ENCODE data around the gene RGS12. TPM values are rescaled to one million over a fixed set of nuclear protein-coding genes. Genes with fewer than 3 reads are reported as not detected.

Gene RGS12
- total and polyA plus RNA-seq, 2 experiments from 2014 or later = 9.3 to 13.2 TPM

DNA sequence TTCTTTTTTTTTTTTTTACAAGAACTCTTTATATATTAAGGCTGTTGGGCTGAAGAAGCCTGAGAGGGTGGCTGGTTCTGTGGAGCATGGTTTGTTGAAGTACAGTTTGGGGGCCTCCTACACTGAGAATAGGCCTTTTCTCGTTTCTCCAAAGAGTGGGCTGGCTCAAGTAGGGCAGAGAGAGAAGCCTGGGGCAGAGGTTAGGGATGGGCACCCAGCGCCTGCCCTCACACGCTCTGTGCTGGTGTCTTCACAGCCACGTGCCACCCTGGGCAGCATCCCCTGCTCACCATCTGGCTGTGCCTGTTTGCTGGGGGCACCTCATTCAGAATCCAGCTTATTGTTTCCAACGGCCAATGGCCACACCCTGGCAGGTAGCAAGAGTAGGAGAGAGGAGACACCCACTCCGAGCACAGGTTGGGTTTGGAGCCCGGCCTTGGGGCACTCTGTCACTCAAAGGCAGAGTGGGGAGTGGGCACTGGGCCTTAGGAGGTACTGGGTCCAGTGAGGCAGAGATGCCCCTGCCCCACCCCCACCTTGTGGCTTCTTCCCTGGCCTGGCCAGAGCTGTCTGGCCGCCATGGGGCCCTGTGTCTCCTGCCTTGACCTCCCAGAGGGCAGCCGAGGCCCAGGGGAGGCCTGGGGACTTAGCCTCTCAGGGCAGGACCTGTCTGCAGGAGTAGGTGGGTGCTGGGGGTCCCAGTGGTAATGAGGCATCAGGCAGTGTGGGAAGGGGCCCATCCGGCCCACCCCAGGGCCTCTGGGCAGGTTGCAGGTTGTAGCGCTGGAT lies 40.9 kb upstream of the RGS12 start:
- Histone ChIP-seq H3K27me3 (replicated peaks; ENCODE audit: insufficient read depth) (no peaks in the 10 kb centered on the region), H3F3A (ENCODE audit: insufficient read depth) (no peaks in the 10 kb centered on the region), H3K27ac (no peak overlapping the region), H3K79me2 (ENCODE audit: insufficient read depth) (no peaks in the 10 kb centered on the region), H3K4me1 (ENCODE audit: insufficient read depth) (no peaks in the 10 kb centered on the region), H3K9me3 (ENCODE audit: low read depth) (no peaks in the 10 kb centered on the region), H3K4me2 (ENCODE audit: unreplicated experiment) (no peak overlapping the region), H3K4me3 (no peak overlapping the region), H3K9ac (no peak overlapping the region), H4K20me1 (ENCODE audit: insufficient read depth) (no peaks in the 10 kb centered on the region), H2AFZ (no peak overlapping the region), H3K36me3 (ENCODE audit: low read depth) (no peaks in the 10 kb centered on the region), H3K9me2 (ENCODE audit: insufficient read depth) (no peaks in the 10 kb centered on the region)
- TF ChIP-seq EZH2phosphoT487 (IDR thresholded peaks at IDR 0.05; ENCODE audit: insufficient read depth, low read depth) (no peak), EZH2 (IDR thresholded peaks at IDR 0.05; ENCODE audit: insufficient read depth, poor library complexity, severe bottlenecking) (no peak)
- in situ Hi-C loops (cut with MboI) = no loop called here
- WGBS, 2 experiments (ENCODE audit: low coverage in 1 of 2, low lambda C conversion rate in 2 of 2, missing lambda C conversion rate in 2 of 2) = 81 to 90% methylated on average over 11 of the region's 11 CpGs
- DNase-seq = no peak

GRCh38 chr4:3252480-3252828 lies 40.4 kb upstream of the RGS12 start:
- H3F3A ChIP-seq (ENCODE audit: insufficient read depth) = no peaks in the 10 kb centered on the region
- H3K79me2 ChIP-seq (ENCODE audit: insufficient read depth) = no peaks in the 10 kb centered on the region
- no peak overlapping the region for H2AFZ ChIP-seq
- H3K4me2 ChIP-seq (ENCODE audit: unreplicated experiment) = no peak overlapping the region
- H3K36me3 ChIP-seq (ENCODE audit: low read depth) = no peaks in the 10 kb centered on the region
- H4K20me1 ChIP-seq (ENCODE audit: insufficient read depth) = no peaks in the 10 kb centered on the region
- no peak for DNase-seq
- TF ChIP-seq EZH2 (IDR thresholded peaks at IDR 0.05; ENCODE audit: insufficient read depth, poor library complexity, severe bottlenecking) (no peak), EZH2phosphoT487 (IDR thresholded peaks at IDR 0.05; ENCODE audit: insufficient read depth, low read depth) (no peak)
- 85 to 86% methylated on average over 3 of the region's 3 CpGs for WGBS, 2 experiments (ENCODE audit: low coverage in 1 of 2, low lambda C conversion rate in 2 of 2, missing lambda C conversion rate in 2 of 2)
- no peaks in the 10 kb centered on the region for H3K27me3 ChIP-seq (replicated peaks; ENCODE audit: insufficient read depth)
- in situ Hi-C loops (cut with MboI) = no loop called here
- no peak overlapping the region for H3K27ac ChIP-seq
- H3K9me3 ChIP-seq (ENCODE audit: low read depth) = no peaks in the 10 kb centered on the region
- H3K4me3 ChIP-seq = no peak overlapping the region
- H3K9ac ChIP-seq = no peak overlapping the region
- H3K9me2 ChIP-seq (ENCODE audit: insufficient read depth) = no peaks in the 10 kb centered on the region
- H3K4me1 ChIP-seq (ENCODE audit: insufficient read depth) = no peaks in the 10 kb centered on the region

GRCh38 chr4:3252831-3253641 lies 39.8 kb upstream of the RGS12 start:
- no peaks in the 10 kb centered on the region for H3K27me3 ChIP-seq (replicated peaks; ENCODE audit: insufficient read depth)
- no peaks in the 10 kb centered on the region for H3K4me1 ChIP-seq (ENCODE audit: insufficient read depth)
- 90 to 93% methylated on average over 38 of the region's 38 CpGs for WGBS, 2 experiments (ENCODE audit: low coverage in 1 of 2, low lambda C conversion rate in 2 of 2, missing lambda C conversion rate in 2 of 2)

GRCh38 chr4:3253808-3254207 lies 39.0 kb upstream of the RGS12 start:
- H4K20me1 ChIP-seq (ENCODE audit: insufficient read depth) = no peaks in the 10 kb centered on the region
- no peaks in the 10 kb centered on the region for H3K79me2 ChIP-seq (ENCODE audit: insufficient read depth)
- H3K36me3 ChIP-seq (ENCODE audit: low read depth) = no peaks in the 10 kb centered on the region
- H3K9me2 ChIP-seq (ENCODE audit: insufficient read depth) = no peaks in the 10 kb centered on the region
- 92% methylated on average over 13 of the region's 13 CpGs for WGBS, 2 experiments (ENCODE audit: low coverage in 1 of 2, low lambda C conversion rate in 2 of 2, missing lambda C conversion rate in 2 of 2)
- no peak overlapping the region for H3K4me3 ChIP-seq
- DNase-seq = no peak
- H2AFZ ChIP-seq = no peak overlapping the region
- no peak overlapping the region for H3K27ac ChIP-seq
- H3K27me3 ChIP-seq (replicated peaks; ENCODE audit: insufficient read depth) = no peaks in the 10 kb centered on the region
- no peaks in the 10 kb centered on the region for H3F3A ChIP-seq (ENCODE audit: insufficient read depth)
- in situ Hi-C loops (cut with MboI) = no loop called here
- H3K9me3 ChIP-seq (ENCODE audit: low read depth) = no peaks in the 10 kb centered on the region
- H3K4me2 ChIP-seq (ENCODE audit: unreplicated experiment) = no peak overlapping the region
- no peaks in the 10 kb centered on the region for H3K4me1 ChIP-seq (ENCODE audit: insufficient read depth)
- TF ChIP-seq EZH2 (IDR thresholded peaks at IDR 0.05; ENCODE audit: insufficient read depth, poor library complexity, severe bottlenecking) = no peak
- no peak for TF ChIP-seq EZH2phosphoT487 (IDR thresholded peaks at IDR 0.05; ENCODE audit: insufficient read depth, low read depth)
- no peak overlapping the region for H3K9ac ChIP-seq

More at GRCh38 chr4:3252831-3253641, 39.8 kb upstream of the RGS12 start:
- in situ Hi-C loops (cut with MboI) = no loop called here
- no peaks in the 10 kb centered on the region for H3K79me2 ChIP-seq (ENCODE audit: insufficient read depth)
- TF ChIP-seq EZH2 (IDR thresholded peaks at IDR 0.05; ENCODE audit: insufficient read depth, poor library complexity, severe bottlenecking) (no peak), EZH2phosphoT487 (IDR thresholded peaks at IDR 0.05; ENCODE audit: insufficient read depth, low read depth) (no peak)
- H3K27ac ChIP-seq = no peak overlapping the region
- H3K36me3 ChIP-seq (ENCODE audit: low read depth) = no peaks in the 10 kb centered on the region
- no peaks in the 10 kb centered on the region for H4K20me1 ChIP-seq (ENCODE audit: insufficient read depth)
- no peak for DNase-seq
- no peak overlapping the region for H3K4me2 ChIP-seq (ENCODE audit: unreplicated experiment)
- no peak overlapping the region for H3K4me3 ChIP-seq
- H3K9me2 ChIP-seq (ENCODE audit: insufficient read depth) = no peaks in the 10 kb centered on the region
- H3K9me3 ChIP-seq (ENCODE audit: low read depth) = no peaks in the 10 kb centered on the region
- no peak overlapping the region for H3K9ac ChIP-seq
- no peaks in the 10 kb centered on the region for H3F3A ChIP-seq (ENCODE audit: insufficient read depth)
- H2AFZ ChIP-seq = no peak overlapping the region

Data from GM23248 (cell line).